IPS-15b (cell line): ENCODE results near the gene IFT74.

Experiments used
- H3K27me3 ChIP-seq: one replicate; pipeline ENCODE4 v1.6.1; 2013; ENCODE audit warnings: low read length; ENCODE audit not compliant: control insufficient read depth, insufficient read depth
- H3K36me3 ChIP-seq: one replicate; pipeline ENCODE4 v1.6.1; 2013; ENCODE audit warnings: low read length; ENCODE audit not compliant: control insufficient read depth, insufficient read depth
- H3K4me1 ChIP-seq: one replicate; pipeline ENCODE4 v1.6.1; 2013; ENCODE audit warnings: mild to moderate bottlenecking, low read length; ENCODE audit not compliant: control insufficient read depth, insufficient read depth
- H3K4me3 ChIP-seq: one replicate; pipeline ENCODE4 v1.5.1; 2013; ENCODE audit warnings: low read depth, low read length
- H3K9ac ChIP-seq: one replicate; pipeline ENCODE4 v1.6.1; 2013; ENCODE audit warnings: low read depth, mild to moderate bottlenecking, low read length
- H3K9me3 ChIP-seq: one replicate; pipeline ENCODE4 v1.6.1; 2013; ENCODE audit warnings: mild to moderate bottlenecking, low read length; ENCODE audit not compliant: control insufficient read depth, insufficient read depth

Gene IFT74

GRCh38 chr9:26975728-26976707, 19.8 kb downstream of the IFT74 start:
- Histone ChIP-seq H3K4me1 (peaks cover 9% of the 10 kb centered on the region), H3K36me3 (no peaks in the 10 kb centered on the region), H3K9ac (peak overlapping the region; percentile 62), H3K9me3 (no peaks in the 10 kb centered on the region), H3K4me3 (no peak overlapping the region), H3K27me3 (no peaks in the 10 kb centered on the region)

- H3K27me3 ChIP-seq = no peaks in the 10 kb centered on the region
- H3K4me3 ChIP-seq = no peak overlapping the region
- no peaks in the 10 kb centered on the region for H3K36me3 ChIP-seq
- no peak overlapping the region for H3K9ac ChIP-seq
- no peaks in the 10 kb centered on the region for H3K4me1 ChIP-seq
- no peaks in the 10 kb centered on the region for H3K9me3 ChIP-seq
Observed at GRCh38 chr9:26983340-26983739, 27.1 kb downstream of the IFT74 start.

- no peaks in the 10 kb centered on the region for H3K4me1 ChIP-seq
- no peak overlapping the region for H3K4me3 ChIP-seq
- H3K36me3 ChIP-seq = no peaks in the 10 kb centered on the region
- H3K9me3 ChIP-seq = no peaks in the 10 kb centered on the region
- H3K27me3 ChIP-seq = no peaks in the 10 kb centered on the region
- no peak overlapping the region for H3K9ac ChIP-seq
Observed at GRCh38 chr9:26995810-26996209, 39.6 kb downstream of the IFT74 start.

- Histone ChIP-seq H3K4me3 (no peak overlapping the region), H3K36me3 (no peaks in the 10 kb centered on the region), H3K27me3 (no peaks in the 10 kb centered on the region), H3K4me1 (no peaks in the 10 kb centered on the region), H3K9ac (no peak overlapping the region), H3K9me3 (no peaks in the 10 kb centered on the region)
Observed at GRCh38 chr9:27003426-27004077, 47.3 kb downstream of the IFT74 start.

GRCh38 chr9:27005491-27005890, 49.3 kb downstream of the IFT74 start, which contains the start of gene LRRC19:
TSS of gene LRRC19 (minus strand) at chr9:27005672. CDS start at chr9:26999694, 5,978 bp downstream.
- H3K27me3 ChIP-seq = no peaks in the 10 kb centered on the region
- no peaks in the 10 kb centered on the region for H3K9me3 ChIP-seq
- H3K36me3 ChIP-seq = no peaks in the 10 kb centered on the region
- H3K4me3 ChIP-seq = no peak within 1 kb of the TSS
- no peaks in the 10 kb centered on the region for H3K4me1 ChIP-seq
- no peak within 1 kb of the TSS for H3K9ac ChIP-seq

- Histone ChIP-seq H3K4me1 (no peaks in the 10 kb centered on the region), H3K9me3 (no peaks in the 10 kb centered on the region), H3K4me3 (no peak overlapping the region)
Observed at GRCh38 chr9:27019589-27019988, 63.4 kb downstream of the IFT74 start.

GRCh38 chr9:27022920-27023319, 66.7 kb downstream of the IFT74 start:
- H3K4me1 ChIP-seq = no peaks in the 10 kb centered on the region
- no peaks in the 10 kb centered on the region for H3K27me3 ChIP-seq
- H3K9me3 ChIP-seq = no peaks in the 10 kb centered on the region
- H3K36me3 ChIP-seq = peaks cover 2% of the 10 kb centered on the region
- H3K4me3 ChIP-seq = no peak overlapping the region
- H3K9ac ChIP-seq = no peak overlapping the region

More at GRCh38 chr9:27019589-27019988, 63.4 kb downstream of the IFT74 start:
- Histone ChIP-seq H3K36me3 (peaks cover 2% of the 10 kb centered on the region), H3K9ac (no peak overlapping the region), H3K27me3 (no peaks in the 10 kb centered on the region)

- Histone ChIP-seq H3K4me3 (no peak overlapping the region), H3K4me1 (no peaks in the 10 kb centered on the region), H3K9me3 (no peaks in the 10 kb centered on the region), H3K27me3 (no peaks in the 10 kb centered on the region), H3K36me3 (no peaks in the 10 kb centered on the region), H3K9ac (no peak overlapping the region)
Observed at GRCh38 chr9:27029186-27029585, 73.0 kb downstream of the IFT74 start.

- Histone ChIP-seq H3K9ac (no peak overlapping the region), H3K9me3 (no peaks in the 10 kb centered on the region), H3K36me3 (no peaks in the 10 kb centered on the region), H3K4me3 (no peak overlapping the region), H3K4me1 (no peaks in the 10 kb centered on the region), H3K27me3 (no peaks in the 10 kb centered on the region)
Observed at GRCh38 chr9:27033815-27034403, 77.7 kb downstream of the IFT74 start.

- H3K4me3 ChIP-seq = no peak overlapping the region
- H3K9ac ChIP-seq = no peak overlapping the region
- H3K9me3 ChIP-seq = no peaks in the 10 kb centered on the region
- no peaks in the 10 kb centered on the region for H3K27me3 ChIP-seq
- H3K4me1 ChIP-seq = no peaks in the 10 kb centered on the region
- H3K36me3 ChIP-seq = no peaks in the 10 kb centered on the region
Observed at GRCh38 chr9:27037499-27037898, 81.3 kb downstream of the IFT74 start.

GRCh38 chr9:27041746-27042145, 85.5 kb downstream of the IFT74 start:
- H3K4me3 ChIP-seq = no peak overlapping the region
- no peak overlapping the region for H3K9ac ChIP-seq
- H3K4me1 ChIP-seq = no peaks in the 10 kb centered on the region
- no peaks in the 10 kb centered on the region for H3K27me3 ChIP-seq
- no peaks in the 10 kb centered on the region for H3K9me3 ChIP-seq
- no peaks in the 10 kb centered on the region for H3K36me3 ChIP-seq
